ENCODE results near the gene CAND2.
A peak's percentile ranks its signal among the peaks of the same experiment; 100 is the strongest.
"Not testable (repeated sequence)": the region's sequence is repeated elsewhere in the genome, so short reads cannot be mapped to it uniquely, and the experiment has no call there.

Gene CAND2

GRCh38 chr3:12832350-12833221 lies 36.1 kb downstream of the CAND2 start:
- no peak for FAIRE-seq

- no peak for FAIRE-seq
Measured at GRCh38 chr3:12833222-12834161, 37.0 kb downstream of the CAND2 start.

- no peak for FAIRE-seq
Measured at GRCh38 chr3:12835052-12835665, 38.7 kb downstream of the CAND2 start.

GRCh38 chr3:12837295-12837986 lies 41.0 kb downstream of the CAND2 start:
- no peak for FAIRE-seq

GRCh38 chr3:12838179-12838965 lies 41.9 kb downstream of the CAND2 start:
- no peak for FAIRE-seq

- FAIRE-seq = no peak
Measured at GRCh38 chr3:12839156-12839946, 42.9 kb downstream of the CAND2 start.

- not testable (repeated sequence) for FAIRE-seq
Measured at GRCh38 chr3:12840148-12840547, 43.7 kb downstream of the CAND2 start.

- FAIRE-seq = no peak
Measured at GRCh38 chr3:12840591-12841148, 44.2 kb downstream of the CAND2 start.

GRCh38 chr3:12841149-12841969 lies 44.9 kb downstream of the CAND2 start, which contains the start of gene RPL32:
TSS of gene RPL32 (minus strand) at chr3:12841565. CDS start at chr3:12840237, 1,328 bp downstream.
- peak; percentile 91 for FAIRE-seq

GRCh38 chr3:12841970-12842328 lies 45.5 kb downstream of the CAND2 start:
- FAIRE-seq = no peak

- no peak for FAIRE-seq
Measured at GRCh38 chr3:12842469-12842868, 46.0 kb downstream of the CAND2 start.

GRCh38 chr3:12845811-12846210 lies 49.3 kb downstream of the CAND2 start:
- no peak for FAIRE-seq

GRCh38 chr3:12852201-12852600 lies 55.7 kb downstream of the CAND2 start:
- FAIRE-seq = no peak

- FAIRE-seq = not testable (repeated sequence)
Measured at GRCh38 chr3:12853847-12854246, 57.4 kb downstream of the CAND2 start.

- FAIRE-seq = no peak
Measured at GRCh38 chr3:12854565-12854964, 58.1 kb downstream of the CAND2 start.

- FAIRE-seq = no peak
Measured at GRCh38 chr3:12856626-12857025, 60.1 kb downstream of the CAND2 start.

- FAIRE-seq = no peak
Measured at GRCh38 chr3:12859840-12860239, 63.4 kb downstream of the CAND2 start.

GRCh38 chr3:12861611-12862010 lies 65.1 kb downstream of the CAND2 start:
- no peak for FAIRE-seq

- no peak for FAIRE-seq
Measured at GRCh38 chr3:12862387-12862786, 65.9 kb downstream of the CAND2 start.

GRCh38 chr3:12865271-12865670 lies 68.8 kb downstream of the CAND2 start:
- FAIRE-seq = no peak

All from islet of Langerhans (tissue), 1 donor.